PC-9 (cell line): ENCODE data around the gene RALGPS1.

ENCODE experiments used
- CTCF ChIP-seq: fragments of 200-600 bp; sonication (generic); conservative IDR thresholded peaks from 2 replicates; pipeline ENCODE4 v1.6.1; 2017; ENCODE audit warnings: mixed run types, antibody characterized with exemption, mild to moderate bottlenecking, moderate library complexity
- EZH2 ChIP-seq: fragments of 200-600 bp; sonication (generic); IDR thresholded peaks from 2 replicates; pipeline ENCODE4 v1.8.0; 2017; ENCODE audit warnings: antibody characterized with exemption, low read depth

DNA sequence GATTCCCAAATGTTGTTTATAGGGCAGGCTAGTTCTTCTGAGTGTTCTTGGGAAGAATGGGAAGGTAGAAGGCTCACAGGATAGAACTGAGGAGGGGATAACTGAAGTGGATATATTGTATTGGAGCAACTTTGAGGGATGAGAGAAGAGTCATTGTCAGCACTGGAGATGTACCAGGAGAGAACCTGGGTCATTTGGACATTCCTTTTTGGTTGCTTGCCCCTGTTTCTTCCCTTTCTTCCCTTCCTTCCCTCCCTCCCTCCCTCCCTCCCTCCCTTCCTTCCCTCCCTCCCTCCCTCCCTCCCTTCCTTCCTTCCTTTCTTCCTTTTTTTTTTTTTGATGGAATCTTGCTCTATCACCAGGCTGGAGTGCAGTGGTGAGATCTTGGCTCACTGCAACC, 45.3 kb downstream of the RALGPS1 start:
- no peak for TF ChIP-seq CTCF
- TF ChIP-seq EZH2, result no peak
